ENCODE measurements around the gene FBN1.
A peak's percentile ranks its signal among the peaks of the same experiment; 100 is the strongest.

The FBN1 gene

GRCh38 chr15:48470096-48470495 is 175.4 kb downstream of the FBN1 start:
- no peak for TF ChIP-seq YY1 (IDR thresholded peaks at IDR 0.05; ENCODE audit: low read depth)
- TF ChIP-seq ZBTB7A (IDR thresholded peaks at IDR 0.05; ENCODE audit: low read depth) = no peak
- no peak for TF ChIP-seq EGR1 (IDR thresholded peaks at IDR 0.05)
- TF ChIP-seq NFIC (IDR thresholded peaks at IDR 0.05) = no peak
- no peak for TF ChIP-seq CREB1 (IDR thresholded peaks at IDR 0.05; ENCODE audit: low read depth)
- no peak for TF ChIP-seq FOXM1 (IDR thresholded peaks at IDR 0.05; ENCODE audit: borderline replicate concordance, low read depth)
- TF ChIP-seq CEBPB (IDR thresholded peaks at IDR 0.05) = no peak
- TF ChIP-seq REST (IDR thresholded peaks at IDR 0.05; ENCODE audit: low read depth) = no peak
- no peak for TF ChIP-seq TEAD4 (IDR thresholded peaks at IDR 0.05)
- no peak for TF ChIP-seq USF1 (IDR thresholded peaks at IDR 0.05)
- no peak for TF ChIP-seq RAD21 (IDR thresholded peaks at IDR 0.05; ENCODE audit: low read depth)
- no peak for TF ChIP-seq TAF1 (IDR thresholded peaks at IDR 0.05; ENCODE audit: low read depth)
- no peak for TF ChIP-seq MAX (IDR thresholded peaks at IDR 0.05)
- TF ChIP-seq TCF12 (IDR thresholded peaks at IDR 0.05; ENCODE audit: low read depth) = no peak
- TF ChIP-seq EP300 (IDR thresholded peaks at IDR 0.05; ENCODE audit: borderline replicate concordance) = no peak

DNA sequence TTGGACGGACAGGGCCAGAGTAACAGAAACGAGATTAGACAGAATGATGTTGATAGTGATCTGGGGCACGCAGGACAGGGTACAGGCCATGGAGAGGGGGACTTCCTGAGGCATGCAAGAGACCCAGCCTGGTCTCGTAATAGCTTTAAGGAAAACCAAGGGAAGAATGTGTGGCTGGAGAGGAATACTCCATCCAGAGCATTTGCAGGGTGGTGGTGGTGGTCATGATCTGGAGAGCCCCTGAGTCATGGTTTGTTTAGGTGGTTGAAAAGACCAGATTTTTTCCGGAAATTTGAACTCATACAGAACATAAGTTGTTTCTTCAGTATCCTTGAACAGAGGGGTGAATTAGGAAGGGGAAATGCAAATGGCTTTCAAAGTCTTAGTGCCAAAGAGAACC is 175.8 kb downstream of the FBN1 start:
- TF ChIP-seq TAF1 (IDR thresholded peaks at IDR 0.05; ENCODE audit: low read depth) = no peak
- no peak for TF ChIP-seq RAD21 (IDR thresholded peaks at IDR 0.05; ENCODE audit: low read depth)
- no peak for TF ChIP-seq CEBPB (IDR thresholded peaks at IDR 0.05)
- TF ChIP-seq ZBTB7A (IDR thresholded peaks at IDR 0.05; ENCODE audit: low read depth) = no peak
- no peak for TF ChIP-seq TEAD4 (IDR thresholded peaks at IDR 0.05)
- TF ChIP-seq TCF12 (IDR thresholded peaks at IDR 0.05; ENCODE audit: low read depth) = no peak
- no peak for TF ChIP-seq YY1 (IDR thresholded peaks at IDR 0.05; ENCODE audit: low read depth)
- no peak for TF ChIP-seq NFIC (IDR thresholded peaks at IDR 0.05)
- no peak for TF ChIP-seq CREB1 (IDR thresholded peaks at IDR 0.05; ENCODE audit: low read depth)
- no peak for TF ChIP-seq REST (IDR thresholded peaks at IDR 0.05; ENCODE audit: low read depth)

- no peak for TF ChIP-seq TCF12 (IDR thresholded peaks at IDR 0.05; ENCODE audit: low read depth)
- TF ChIP-seq RAD21 (IDR thresholded peaks at IDR 0.05; ENCODE audit: low read depth) = no peak
Observed at GRCh38 chr15:48469271-48469670, 176.2 kb downstream of the FBN1 start.

- no peak for TF ChIP-seq CEBPB (IDR thresholded peaks at IDR 0.05)
- no peak for TF ChIP-seq TCF12 (IDR thresholded peaks at IDR 0.05; ENCODE audit: low read depth)
- no peak for TF ChIP-seq ZBTB7A (IDR thresholded peaks at IDR 0.05; ENCODE audit: low read depth)
- TF ChIP-seq EGR1 (IDR thresholded peaks at IDR 0.05) = no peak
- TF ChIP-seq USF1 (IDR thresholded peaks at IDR 0.05) = no peak
- no peak for TF ChIP-seq EP300 (IDR thresholded peaks at IDR 0.05; ENCODE audit: borderline replicate concordance)
- no peak for TF ChIP-seq TEAD4 (IDR thresholded peaks at IDR 0.05)
- TF ChIP-seq YY1 (IDR thresholded peaks at IDR 0.05; ENCODE audit: low read depth) = no peak
- no peak for TF ChIP-seq NFIC (IDR thresholded peaks at IDR 0.05)
- TF ChIP-seq CREB1 (IDR thresholded peaks at IDR 0.05; ENCODE audit: low read depth) = no peak
- no peak for TF ChIP-seq MAX (IDR thresholded peaks at IDR 0.05)
- TF ChIP-seq REST (IDR thresholded peaks at IDR 0.05; ENCODE audit: low read depth) = no peak
- TF ChIP-seq RAD21 (IDR thresholded peaks at IDR 0.05; ENCODE audit: low read depth) = no peak
Observed at GRCh38 chr15:48467801-48468200, 177.7 kb downstream of the FBN1 start.

GRCh38 chr15:48466820-48467219 is 178.7 kb downstream of the FBN1 start:
- TF ChIP-seq MAX (IDR thresholded peaks at IDR 0.05) = no peak; the same call in 1 of the 2 replicates
- peak; percentile 51; the same call in 1 of the 2 replicates for TF ChIP-seq TEAD4 (IDR thresholded peaks at IDR 0.05)
